GM23338 (cell line): Measurements from ENCODE around the gene SH3BP4. TPM values are rescaled to one million over a fixed set of nuclear protein-coding genes. Genes with fewer than 3 reads are reported as not detected.

Experiments used
- ATAC-seq: fragments of 200-7000 bp; cut with Tn5 transposase; 3 replicates; pipeline ENCODE4 v1.9.1; 2020
- DNase-seq: peaks from one replicate; pipeline ENCODE4 v3.0.0-alpha.2; 2015; ENCODE audit warnings: low spot score
- H2AFZ ChIP-seq: fragments of 200-600 bp; sonication (generic); 2 replicates; pipeline ENCODE4 v1.8.0; 2016; ENCODE audit warnings: antibody characterized with exemption, mild to moderate bottlenecking, moderate library complexity
- H3F3A ChIP-seq: fragments of 200-600 bp; sonication (generic); replicated peaks from 2 replicates; pipeline ENCODE4 v1.8.0; 2017; ENCODE audit warnings: antibody characterized with exemption, mixed run types, low read depth
- H3K27ac ChIP-seq: fragments of 200-600 bp; sonication (generic); 2 replicates; pipeline ENCODE4 v1.6.1; 2016; ENCODE audit warnings: low read depth
- H3K27me3 ChIP-seq: fragments of 200-600 bp; sonication (generic); 2 replicates; pipeline ENCODE4 v1.8.0; 2016; ENCODE audit warnings: mild to moderate bottlenecking, mixed run types, moderate library complexity; ENCODE audit not compliant: insufficient read depth
- H3K36me3 ChIP-seq: fragments of 200-600 bp; sonication (generic); 2 replicates; pipeline ENCODE4 v1.8.0; 2016; ENCODE audit warnings: mild to moderate bottlenecking; ENCODE audit not compliant: insufficient read depth
- H3K4me1 ChIP-seq: fragments of 200-600 bp; sonication (generic); 2 replicates; pipeline ENCODE4 v1.8.0; 2016; ENCODE audit warnings: mild to moderate bottlenecking, moderate library complexity; ENCODE audit not compliant: insufficient read depth
- H3K4me2 ChIP-seq: fragments of 200-600 bp; sonication (generic); 2 replicates; pipeline ENCODE4 v1.7.1; 2017; ENCODE audit warnings: mixed run types
- H3K4me3 ChIP-seq: fragments of 200-600 bp; sonication (generic); 2 replicates; pipeline ENCODE4 v1.6.1; 2016; ENCODE audit warnings: mixed run types
- H3K79me2 ChIP-seq: fragments of 200-600 bp; sonication (generic); replicated peaks from 2 replicates; pipeline ENCODE4 v1.8.0; 2017; ENCODE audit warnings: mild to moderate bottlenecking; ENCODE audit not compliant: insufficient read depth
- H3K9me2 ChIP-seq: fragments of 200-600 bp; sonication (generic); 2 replicates; pipeline ENCODE4 v1.8.0; 2017; ENCODE audit not compliant: insufficient read depth
- H4K20me1 ChIP-seq: fragments of 200-600 bp; sonication (generic); replicated peaks from 2 replicates; pipeline ENCODE4 v1.8.0; 2017; ENCODE audit warnings: mild to moderate bottlenecking; ENCODE audit not compliant: insufficient read depth
- H3K27ac Mint-ChIP-seq: 2 replicates; pipeline ENCODE4 v1.8.0; 2020; ENCODE audit warnings: inconsistent platforms, mild to moderate bottlenecking, moderate library complexity, mixed read lengths
- H3K27me3 Mint-ChIP-seq: 3 replicates; pipeline ENCODE4 v1.8.0; 2022; ENCODE audit warnings: low read depth, mild to moderate bottlenecking, moderate library complexity, mixed read lengths, inconsistent platforms; ENCODE audit not compliant: insufficient read depth, poor library complexity
- H3K36me3 Mint-ChIP-seq: 3 replicates; pipeline ENCODE4 v1.8.0; 2021; ENCODE audit warnings: low read depth, mild to moderate bottlenecking, inconsistent platforms, moderate library complexity, mixed read lengths
- H3K4me1 Mint-ChIP-seq: 3 replicates; pipeline ENCODE4 v1.8.0; 2020; ENCODE audit warnings: mild to moderate bottlenecking, inconsistent platforms, mixed read lengths
- H3K4me3 Mint-ChIP-seq: 3 replicates; pipeline ENCODE4 v1.8.0; 2021; ENCODE audit warnings: moderate library complexity, mild to moderate bottlenecking, inconsistent platforms, mixed read lengths
- H3K9me3 Mint-ChIP-seq: 3 replicates; pipeline ENCODE4 v1.8.0; 2020; ENCODE audit warnings: moderate library complexity, mild to moderate bottlenecking, inconsistent platforms, mixed read lengths
- EZH2 ChIP-seq: fragments of 200-600 bp; sonication (generic); IDR thresholded peaks from one replicate; pipeline ENCODE4 v1.8.0; 2017; ENCODE audit warnings: antibody characterized with exemption, mild to moderate bottlenecking, low read depth; ENCODE audit not compliant: unreplicated experiment
- JUNB ChIP-seq: IDR thresholded peaks from one replicate; pipeline ENCODE4 v1.6.1; 2016; ENCODE audit warnings: antibody characterized with exemption; ENCODE audit not compliant: unreplicated experiment
- STAT1 ChIP-seq: IDR thresholded peaks from one replicate; pipeline ENCODE4 v1.6.1; 2016; ENCODE audit warnings: antibody characterized with exemption; ENCODE audit not compliant: unreplicated experiment
- ZNF114 ChIP-seq: fragments of 250-450 bp; sonication (Bioruptor Pico); IDR thresholded peaks from 2 replicates; pipeline ENCODE4 v1.5.0; 2020; ENCODE audit warnings: mild to moderate bottlenecking, moderate library complexity
- ZNF331 ChIP-seq: fragments of 250-450 bp; sonication (Bioruptor Pico); IDR thresholded peaks from 2 replicates; pipeline ENCODE4 v1.5.0; 2020; ENCODE audit warnings: low read depth, mild to moderate bottlenecking, moderate library complexity
- ZNF462 ChIP-seq: fragments of 250-450 bp; sonication (Bioruptor Pico); IDR thresholded peaks from 2 replicates; pipeline ENCODE4 v1.5.0; 2020; ENCODE audit warnings: mild to moderate bottlenecking, moderate library complexity
- polyA plus RNA-seq: library from polyadenylated mRNA; unstranded; fragments of >200 nt; fragmentation: Nextera tagmentation; extraction: Ambion mirVana; gene quantifications from 2 replicates; pipeline ENCODE4 v1.2.1, GENCODE V29; 2016
- total RNA-seq: library from RNA; depleted of rRNA; stranded (reverse); fragments of >200 nt; shearing (Covaris generic); gene quantifications from 2 replicates; pipeline ENCODE4 v1.2.3, GENCODE V29; 2014
- TF ChIP-seq, protein P1 (sequence below), 2 experiments: fragments of 200-600 bp in 1 of 2; sonication (generic) in 1 of 2; conservative IDR thresholded peaks; 2 replicates each; pipeline versions ENCODE4 v1.5.1 to v1.6.1; 2016 to 2017; ENCODE audit warnings: antibody characterized with exemption in 2 of 2, low read depth in 2 of 2, mild to moderate bottlenecking in 2 of 2, moderate library complexity in 1 of 2
- TF ChIP-seq, protein P2 (sequence below): IDR thresholded peaks from one replicate; pipeline ENCODE4 v1.6.1; 2018; ENCODE audit warnings: antibody characterized with exemption; ENCODE audit not compliant: unreplicated experiment

SH3BP4 gene
- total and polyA plus RNA-seq, 2 experiments from 2014 or later: 15.6 to 50.9 TPM

- ATAC-seq (no peak), DNase-seq (no peak)
- TF ChIP-seq STAT1: no peak
- TF ChIP-seq ZNF331: no peak
- no peak for TF ChIP-seq JUNB
- TF ChIP-seq, protein P1, sequence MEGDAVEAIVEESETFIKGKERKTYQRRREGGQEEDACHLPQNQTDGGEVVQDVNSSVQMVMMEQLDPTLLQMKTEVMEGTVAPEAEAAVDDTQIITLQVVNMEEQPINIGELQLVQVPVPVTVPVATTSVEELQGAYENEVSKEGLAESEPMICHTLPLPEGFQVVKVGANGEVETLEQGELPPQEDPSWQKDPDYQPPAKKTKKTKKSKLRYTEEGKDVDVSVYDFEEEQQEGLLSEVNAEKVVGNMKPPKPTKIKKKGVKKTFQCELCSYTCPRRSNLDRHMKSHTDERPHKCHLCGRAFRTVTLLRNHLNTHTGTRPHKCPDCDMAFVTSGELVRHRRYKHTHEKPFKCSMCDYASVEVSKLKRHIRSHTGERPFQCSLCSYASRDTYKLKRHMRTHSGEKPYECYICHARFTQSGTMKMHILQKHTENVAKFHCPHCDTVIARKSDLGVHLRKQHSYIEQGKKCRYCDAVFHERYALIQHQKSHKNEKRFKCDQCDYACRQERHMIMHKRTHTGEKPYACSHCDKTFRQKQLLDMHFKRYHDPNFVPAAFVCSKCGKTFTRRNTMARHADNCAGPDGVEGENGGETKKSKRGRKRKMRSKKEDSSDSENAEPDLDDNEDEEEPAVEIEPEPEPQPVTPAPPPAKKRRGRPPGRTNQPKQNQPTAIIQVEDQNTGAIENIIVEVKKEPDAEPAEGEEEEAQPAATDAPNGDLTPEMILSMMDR (conservative IDR thresholded peaks at IDR 0.05; ENCODE audit: low read depth in 2 of 2): no peak
- H4K20me1 ChIP-seq: no peaks in the 10 kb centered on the region
- H3K4me3 ChIP-seq: no peak overlapping the region
- H3K27ac ChIP-seq: no peak overlapping the region
- H3K36me3 Mint-ChIP-seq: no peaks in the 10 kb centered on the region
- no peak overlapping the region for H3K27ac Mint-ChIP-seq
- H3K4me1 ChIP-seq: no peaks in the 10 kb centered on the region
- H3K27me3 ChIP-seq: no peaks in the 10 kb centered on the region
- no peaks in the 10 kb centered on the region for H3K9me2 ChIP-seq
- H3K4me1 Mint-ChIP-seq: peaks cover 3% of the 10 kb centered on the region; the same call in 1 of the 3 replicates
- H3K9me3 Mint-ChIP-seq: no peaks in the 10 kb centered on the region; the same call in 2 of the 3 replicates
- no peaks in the 10 kb centered on the region for H3K79me2 ChIP-seq
- no peaks in the 10 kb centered on the region for H3F3A ChIP-seq
- no peaks in the 10 kb centered on the region for H3K36me3 ChIP-seq
- H3K27me3 Mint-ChIP-seq: peaks cover 11% of the 10 kb centered on the region
- H3K4me2 ChIP-seq: no peak overlapping the region
- no peak overlapping the region for H3K4me3 Mint-ChIP-seq
- 0 out of 2 replicates have a peak overlapping the region, but pooled peaks have one; percentile 23 for H2AFZ ChIP-seq
Observed at GRCh38 chr2:234905547-234906265, 46.1 kb upstream of the SH3BP4 start.

DNA sequence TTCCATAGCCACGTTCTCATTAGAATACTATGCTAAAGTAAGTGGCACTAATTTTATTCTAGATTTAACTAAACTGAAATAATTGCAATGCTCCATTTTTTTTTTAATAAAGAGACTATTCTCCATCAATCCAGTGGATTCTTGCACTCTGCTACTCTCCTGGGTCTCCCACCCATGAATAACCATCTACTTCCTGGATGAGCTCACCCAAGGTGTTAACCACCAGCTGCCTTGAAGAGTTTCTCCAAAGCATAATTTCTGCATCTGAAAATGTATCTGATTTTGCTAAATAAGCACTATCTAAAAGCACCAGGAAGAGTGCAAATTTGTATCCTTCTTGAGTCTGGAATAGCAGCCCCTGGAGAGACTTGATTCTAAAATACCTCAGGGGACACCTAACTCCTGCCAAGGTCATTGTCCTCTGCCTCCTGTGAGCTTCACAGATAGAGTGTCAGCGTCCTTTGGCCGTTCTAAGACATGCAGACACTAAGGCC is 41.6 kb upstream of the SH3BP4 start:
- no peaks in the 10 kb centered on the region for H3K9me2 ChIP-seq
- H3F3A ChIP-seq: no peaks in the 10 kb centered on the region
- H3K36me3 ChIP-seq: no peaks in the 10 kb centered on the region
- ATAC-seq: no peak
- Mint-ChIP-seq H3K36me3 (no peaks in the 10 kb centered on the region), H3K27me3 (peaks cover 9% of the 10 kb centered on the region), H3K9me3 (no peaks in the 10 kb centered on the region; the same call in 2 of the 3 replicates), H3K4me3 (no peak overlapping the region), H3K27ac (no peak overlapping the region), H3K4me1 (peaks cover 3% of the 10 kb centered on the region; the same call in 1 of the 3 replicates)
- H2AFZ ChIP-seq: no peak overlapping the region
- H3K27me3 ChIP-seq: no peaks in the 10 kb centered on the region
- no peak overlapping the region for H3K27ac ChIP-seq
- no peak for DNase-seq
- no peaks in the 10 kb centered on the region for H4K20me1 ChIP-seq
- no peak for TF ChIP-seq STAT1
- no peak for TF ChIP-seq ZNF114
- no peak for TF ChIP-seq EZH2
- TF ChIP-seq, protein P2, sequence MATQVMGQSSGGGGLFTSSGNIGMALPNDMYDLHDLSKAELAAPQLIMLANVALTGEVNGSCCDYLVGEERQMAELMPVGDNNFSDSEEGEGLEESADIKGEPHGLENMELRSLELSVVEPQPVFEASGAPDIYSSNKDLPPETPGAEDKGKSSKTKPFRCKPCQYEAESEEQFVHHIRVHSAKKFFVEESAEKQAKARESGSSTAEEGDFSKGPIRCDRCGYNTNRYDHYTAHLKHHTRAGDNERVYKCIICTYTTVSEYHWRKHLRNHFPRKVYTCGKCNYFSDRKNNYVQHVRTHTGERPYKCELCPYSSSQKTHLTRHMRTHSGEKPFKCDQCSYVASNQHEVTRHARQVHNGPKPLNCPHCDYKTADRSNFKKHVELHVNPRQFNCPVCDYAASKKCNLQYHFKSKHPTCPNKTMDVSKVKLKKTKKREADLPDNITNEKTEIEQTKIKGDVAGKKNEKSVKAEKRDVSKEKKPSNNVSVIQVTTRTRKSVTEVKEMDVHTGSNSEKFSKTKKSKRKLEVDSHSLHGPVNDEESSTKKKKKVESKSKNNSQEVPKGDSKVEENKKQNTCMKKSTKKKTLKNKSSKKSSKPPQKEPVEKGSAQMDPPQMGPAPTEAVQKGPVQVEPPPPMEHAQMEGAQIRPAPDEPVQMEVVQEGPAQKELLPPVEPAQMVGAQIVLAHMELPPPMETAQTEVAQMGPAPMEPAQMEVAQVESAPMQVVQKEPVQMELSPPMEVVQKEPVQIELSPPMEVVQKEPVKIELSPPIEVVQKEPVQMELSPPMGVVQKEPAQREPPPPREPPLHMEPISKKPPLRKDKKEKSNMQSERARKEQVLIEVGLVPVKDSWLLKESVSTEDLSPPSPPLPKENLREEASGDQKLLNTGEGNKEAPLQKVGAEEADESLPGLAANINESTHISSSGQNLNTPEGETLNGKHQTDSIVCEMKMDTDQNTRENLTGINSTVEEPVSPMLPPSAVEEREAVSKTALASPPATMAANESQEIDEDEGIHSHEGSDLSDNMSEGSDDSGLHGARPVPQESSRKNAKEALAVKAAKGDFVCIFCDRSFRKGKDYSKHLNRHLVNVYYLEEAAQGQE: no peak
- no peak for TF ChIP-seq ZNF462 (CRISPR knock-in tag)
- no peaks in the 10 kb centered on the region for H3K79me2 ChIP-seq
- no peak overlapping the region for H3K4me3 ChIP-seq
- H3K4me1 ChIP-seq: no peaks in the 10 kb centered on the region
- H3K4me2 ChIP-seq: no peak overlapping the region
